Measurements from ENCODE around the gene NRP1.

Gene NRP1

GRCh38 chr10:33381451-33382215, 47.2 kb upstream of the NRP1 start:
- Histone ChIP-seq H4K8ac (ENCODE audit: low read depth, low read length) (no peak overlapping the region), H3K4ac (ENCODE audit: low read length) (no peak overlapping the region), H3K79me1 (ENCODE audit: low read depth, low read length) (no peaks in the 10 kb centered on the region), H2BK5ac (ENCODE audit: low read length) (no peak overlapping the region), H3K18ac (ENCODE audit: low read length) (no peak overlapping the region), H3K4me2 (ENCODE audit: insufficient read depth, low read length, poor library complexity, severe bottlenecking) (no peak overlapping the region), H3K27ac (replicated peaks; ENCODE audit: low read length) (no peak overlapping the region), H3K23ac (ENCODE audit: low read depth, low read length, poor library complexity) (no peak overlapping the region), H3K4me3 (ENCODE audit: low read length in 2 of 2) (peak overlapping the region in 1 of 2 donors; percentile 7), H2BK15ac (ENCODE audit: low read length) (no peak overlapping the region), H3K4me1 (ENCODE audit: control insufficient read depth in 2 of 2, insufficient read depth in 1 of 2, low read depth in 1 of 2, low read length in 2 of 2) (peaks cover 12 to 39% of the 10 kb centered on the region in 2 donors), H3K36me3 (replicated peaks in 1 of 2; ENCODE audit: control insufficient read depth in 2 of 2, insufficient read depth in 2 of 2, low read length in 2 of 2) (no peaks in the 10 kb centered on the region), H2BK120ac (ENCODE audit: low read depth, low read length) (no peak overlapping the region), H2BK12ac (ENCODE audit: low read length) (no peak overlapping the region), H3K9ac (ENCODE audit: low read depth, low read length, poor library complexity) (no peak overlapping the region), H2AFZ (ENCODE audit: low read length) (peak overlapping the region; percentile 3), H2AK5ac (ENCODE audit: low read depth, low read length) (no peak overlapping the region), H3K27me3 (ENCODE audit: control insufficient read depth in 3 of 3, insufficient read depth in 3 of 3, low read depth in 1 of 3, low read length in 3 of 3) (no peaks in the 10 kb centered on the region), H4K91ac (ENCODE audit: low read depth, low read length, poor library complexity) (no peak overlapping the region), H3K9me3 (replicated peaks in 1 of 2; ENCODE audit: control insufficient read depth in 2 of 2, insufficient read depth in 1 of 2, low read depth in 1 of 2, low read length in 2 of 2) (no peaks in the 10 kb centered on the region), H3K14ac (ENCODE audit: low read length) (no peak overlapping the region)
- no CpG with 5 or more reads among the region's 12 CpGs for WGBS, 2 donors (ENCODE audit: extremely low coverage in 2 of 2, insufficient read length in 2 of 2, insufficient replicate concordance in 1 of 2)
- no peak for DNase-seq (ENCODE audit: low spot score)

- Histone ChIP-seq H2BK12ac (ENCODE audit: low read length) (no peak overlapping the region), H3K4me2 (ENCODE audit: insufficient read depth, low read length, poor library complexity, severe bottlenecking) (no peak overlapping the region), H3K4me1 (ENCODE audit: control insufficient read depth in 2 of 2, insufficient read depth in 1 of 2, low read depth in 1 of 2, low read length in 2 of 2) (peaks cover 7 to 26% of the 10 kb centered on the region in 2 donors), H3K36me3 (replicated peaks in 1 of 2; ENCODE audit: control insufficient read depth in 2 of 2, insufficient read depth in 2 of 2, low read length in 2 of 2) (no peaks in the 10 kb centered on the region), H3K4me3 (ENCODE audit: low read length in 2 of 2) (no peak overlapping the region), H3K9ac (ENCODE audit: low read depth, low read length, poor library complexity) (no peak overlapping the region), H4K91ac (ENCODE audit: low read depth, low read length, poor library complexity) (no peak overlapping the region), H3K18ac (ENCODE audit: low read length) (no peak overlapping the region), H3K9me3 (replicated peaks in 1 of 2; ENCODE audit: control insufficient read depth in 2 of 2, insufficient read depth in 1 of 2, low read depth in 1 of 2, low read length in 2 of 2) (peaks cover 0 to 10% of the 10 kb centered on the region in 2 donors), H2BK15ac (ENCODE audit: low read length) (no peak overlapping the region), H3K4ac (ENCODE audit: low read length) (no peak overlapping the region), H3K23ac (ENCODE audit: low read depth, low read length, poor library complexity) (no peak overlapping the region), H3K14ac (ENCODE audit: low read length) (no peak overlapping the region), H3K27me3 (ENCODE audit: control insufficient read depth in 3 of 3, insufficient read depth in 3 of 3, low read depth in 1 of 3, low read length in 3 of 3) (no peaks in the 10 kb centered on the region), H3K27ac (replicated peaks; ENCODE audit: low read length) (no peak overlapping the region), H3K79me1 (ENCODE audit: low read depth, low read length) (no peaks in the 10 kb centered on the region), H2AK5ac (ENCODE audit: low read depth, low read length) (no peak overlapping the region), H2BK5ac (ENCODE audit: low read length) (no peak overlapping the region), H4K8ac (ENCODE audit: low read depth, low read length) (no peak overlapping the region), H2AFZ (ENCODE audit: low read length) (no peak overlapping the region), H2BK120ac (ENCODE audit: low read depth, low read length) (no peak overlapping the region)
- DNase-seq (ENCODE audit: low spot score) = no peak
- WGBS, 2 donors (ENCODE audit: extremely low coverage in 2 of 2, insufficient read length in 2 of 2, insufficient replicate concordance in 1 of 2) = no CpG with 5 or more reads among the region's 4 CpGs
These were observed 43.2 kb upstream of the NRP1 start for GRCh38 chr10:33377658-33378025.

GRCh38 chr10:33376976-33377657, 42.6 kb upstream of the NRP1 start:
- Histone ChIP-seq H3K27me3 (ENCODE audit: control insufficient read depth in 3 of 3, insufficient read depth in 3 of 3, low read depth in 1 of 3, low read length in 3 of 3) (no peaks in the 10 kb centered on the region), H3K9me3 (replicated peaks in 1 of 2; ENCODE audit: control insufficient read depth in 2 of 2, insufficient read depth in 1 of 2, low read depth in 1 of 2, low read length in 2 of 2) (peaks cover 0 to 10% of the 10 kb centered on the region in 2 donors), H2BK120ac (ENCODE audit: low read depth, low read length) (no peak overlapping the region), H3K14ac (ENCODE audit: low read length) (no peak overlapping the region), H3K9ac (ENCODE audit: low read depth, low read length, poor library complexity) (no peak overlapping the region), H4K91ac (ENCODE audit: low read depth, low read length, poor library complexity) (no peak overlapping the region), H3K4ac (ENCODE audit: low read length) (no peak overlapping the region), H2AK5ac (ENCODE audit: low read depth, low read length) (no peak overlapping the region), H2BK5ac (ENCODE audit: low read length) (no peak overlapping the region), H3K27ac (replicated peaks; ENCODE audit: low read length) (no peak overlapping the region), H3K79me1 (ENCODE audit: low read depth, low read length) (no peaks in the 10 kb centered on the region), H2BK12ac (ENCODE audit: low read length) (no peak overlapping the region), H2AFZ (ENCODE audit: low read length) (no peak overlapping the region), H4K8ac (ENCODE audit: low read depth, low read length) (no peak overlapping the region), H3K18ac (ENCODE audit: low read length) (no peak overlapping the region), H3K4me3 (ENCODE audit: low read length in 2 of 2) (no peak overlapping the region), H3K4me1 (ENCODE audit: control insufficient read depth in 2 of 2, insufficient read depth in 1 of 2, low read depth in 1 of 2, low read length in 2 of 2) (peaks cover 5 to 21% of the 10 kb centered on the region in 2 donors), H3K36me3 (replicated peaks in 1 of 2; ENCODE audit: control insufficient read depth in 2 of 2, insufficient read depth in 2 of 2, low read length in 2 of 2) (no peaks in the 10 kb centered on the region), H2BK15ac (ENCODE audit: low read length) (no peak overlapping the region), H3K4me2 (ENCODE audit: insufficient read depth, low read length, poor library complexity, severe bottlenecking) (no peak overlapping the region), H3K23ac (ENCODE audit: low read depth, low read length, poor library complexity) (no peak overlapping the region)
- no peak for DNase-seq (ENCODE audit: low spot score)
- WGBS, 2 donors (ENCODE audit: extremely low coverage in 2 of 2, insufficient read length in 2 of 2, insufficient replicate concordance in 1 of 2) = no CpG with 5 or more reads among the region's 4 CpGs

- H3K79me1 ChIP-seq (ENCODE audit: low read depth, low read length) = no peaks in the 10 kb centered on the region
- H3K36me3 ChIP-seq (replicated peaks in 1 of 2; ENCODE audit: control insufficient read depth in 2 of 2, insufficient read depth in 2 of 2, low read length in 2 of 2) = no peaks in the 10 kb centered on the region
- peaks cover 0 to 10% of the 10 kb centered on the region in 2 donors for H3K9me3 ChIP-seq (replicated peaks in 1 of 2; ENCODE audit: control insufficient read depth in 2 of 2, insufficient read depth in 1 of 2, low read depth in 1 of 2, low read length in 2 of 2)
- H2BK12ac ChIP-seq (ENCODE audit: low read length) = no peak overlapping the region
- H4K8ac ChIP-seq (ENCODE audit: low read depth, low read length) = no peak overlapping the region
- no peak overlapping the region for H2BK120ac ChIP-seq (ENCODE audit: low read depth, low read length)
- WGBS, 2 donors (ENCODE audit: extremely low coverage in 2 of 2, insufficient read length in 2 of 2, insufficient replicate concordance in 1 of 2) = no CpG with 5 or more reads among the region's 2 CpGs
- no peaks in the 10 kb centered on the region for H3K27me3 ChIP-seq (ENCODE audit: control insufficient read depth in 3 of 3, insufficient read depth in 3 of 3, low read depth in 1 of 3, low read length in 3 of 3)
- no peak overlapping the region for H2BK5ac ChIP-seq (ENCODE audit: low read length)
- no peak overlapping the region for H3K4me3 ChIP-seq (ENCODE audit: low read length in 2 of 2)
- H2AK5ac ChIP-seq (ENCODE audit: low read depth, low read length) = no peak overlapping the region
- no peak overlapping the region for H2BK15ac ChIP-seq (ENCODE audit: low read length)
- DNase-seq (ENCODE audit: low spot score) = no peak
- no peak overlapping the region for H3K23ac ChIP-seq (ENCODE audit: low read depth, low read length, poor library complexity)
- no peak overlapping the region for H2AFZ ChIP-seq (ENCODE audit: low read length)
- H4K91ac ChIP-seq (ENCODE audit: low read depth, low read length, poor library complexity) = no peak overlapping the region
- no peak overlapping the region for H3K9ac ChIP-seq (ENCODE audit: low read depth, low read length, poor library complexity)
- H3K14ac ChIP-seq (ENCODE audit: low read length) = no peak overlapping the region
- no peak overlapping the region for H3K18ac ChIP-seq (ENCODE audit: low read length)
- peaks cover 0 to 20% of the 10 kb centered on the region in 2 donors for H3K4me1 ChIP-seq (ENCODE audit: control insufficient read depth in 2 of 2, insufficient read depth in 1 of 2, low read depth in 1 of 2, low read length in 2 of 2)
- H3K27ac ChIP-seq (replicated peaks; ENCODE audit: low read length) = no peak overlapping the region
- H3K4me2 ChIP-seq (ENCODE audit: insufficient read depth, low read length, poor library complexity, severe bottlenecking) = no peak overlapping the region
- H3K4ac ChIP-seq (ENCODE audit: low read length) = no peak overlapping the region
These were observed 42.0 kb upstream of the NRP1 start for GRCh38 chr10:33376476-33376875.

All from neuronal stem cell (in vitro differentiated cells).